IMR-90 (cell line): ENCODE results near the gene ABTB2. TPM values are rescaled to one million over a fixed set of nuclear protein-coding genes. Genes with fewer than 3 reads are reported as not detected.

ENCODE experiments used
- ATAC-seq: fragments of 200-7000 bp; cut with Tn5 transposase; 2 replicates; pipeline ENCODE4 v1.9.1; 2020; ENCODE audit warnings: low read depth, mild to moderate bottlenecking, moderate library complexity
- BruUV-seq: library from RNA; stranded (reverse); fragments of 400-500 nt; replicated peaks from 2 replicates; lab custom pipeline; 2021; lab: Mats Ljungman, UMichigan
- CTCF ChIA-PET: fragments of 300-600 bp; formaldehyde crosslinking; extraction: SDS; loops from one replicate; lab custom pipeline; 2021; ENCODE audit warnings: antibody characterized with exemption; lab: Yijun Ruan, JAX
- POLR2A ChIA-PET: fragments of 300-600 bp; sonication (Branson Sonifier 250); formaldehyde crosslinking; loops from one replicate; lab custom pipeline; 2022; ENCODE audit warnings: antibody characterized with exemption; ENCODE audit not compliant: unreplicated experiment; lab: Charles Lee
- DNase-seq: peaks from one replicate; pipeline ENCODE4 v3.0.0; 2013
- H2AFZ ChIP-seq: replicated peaks from 2 replicates; pipeline ENCODE3; 2013; ENCODE audit warnings: low read length, mild to moderate bottlenecking; ENCODE audit not compliant: poor library complexity
- H2AK5ac ChIP-seq: 2 replicates; pipeline ENCODE4 v1.6.1; 2013; ENCODE audit warnings: low read depth, low read length, inconsistent platforms
- H2AK9ac ChIP-seq: replicated peaks from 2 replicates; pipeline ENCODE3; 2013; ENCODE audit warnings: mild to moderate bottlenecking, low read depth, low read length, moderate library complexity; ENCODE audit not compliant: poor library complexity
- H2BK120ac ChIP-seq: 2 replicates; pipeline ENCODE4 v1.6.1; 2013; ENCODE audit warnings: low read depth, low read length, inconsistent platforms
- H2BK15ac ChIP-seq: 3 replicates; pipeline ENCODE4 v1.6.1; 2013; ENCODE audit warnings: low read depth, low read length, inconsistent platforms
- H2BK20ac ChIP-seq: 2 replicates; pipeline ENCODE4 v1.6.1; 2013; ENCODE audit warnings: low read depth, mild to moderate bottlenecking, inconsistent platforms, low read length, moderate library complexity
- H2BK5ac ChIP-seq: 2 replicates; pipeline ENCODE4 v1.6.1; 2013; ENCODE audit warnings: mild to moderate bottlenecking, low read depth, low read length, inconsistent platforms; ENCODE audit not compliant: poor library complexity, severe bottlenecking
- H3K14ac ChIP-seq: replicated peaks from 2 replicates; pipeline ENCODE4 v1.6.1; 2013; ENCODE audit warnings: low read depth, low read length, inconsistent platforms
- H3K18ac ChIP-seq: 2 replicates; pipeline ENCODE4 v1.6.1; 2013; ENCODE audit warnings: low read depth, low read length, control low read depth
- H3K23ac ChIP-seq: 2 replicates; pipeline ENCODE4 v1.6.1; 2013; ENCODE audit warnings: low read depth, low read length, inconsistent platforms
- H3K27ac ChIP-seq: 2 replicates; pipeline ENCODE4 v1.5.1; 2013; ENCODE audit warnings: mild to moderate bottlenecking, control low read depth, low read length; ENCODE audit not compliant: insufficient read depth
- H3K27me3 ChIP-seq: 2 replicates; pipeline ENCODE4 v1.6.1; 2013; ENCODE audit warnings: low read length; ENCODE audit not compliant: control insufficient read depth, insufficient read depth
- H3K36me3 ChIP-seq: 2 replicates; pipeline ENCODE4 v1.6.1; 2013; ENCODE audit warnings: low read length, mixed read lengths; ENCODE audit not compliant: control insufficient read depth, insufficient read depth
- H3K4ac ChIP-seq: 2 replicates; pipeline ENCODE4 v1.6.1; 2013; ENCODE audit warnings: low read depth, low read length, inconsistent platforms
- H3K4me1 ChIP-seq: 2 replicates; pipeline ENCODE4 v1.6.1; 2013; ENCODE audit warnings: low read length, mixed read lengths; ENCODE audit not compliant: control insufficient read depth, insufficient read depth
- H3K4me2 ChIP-seq: 2 replicates; pipeline ENCODE4 v1.6.1; 2013; ENCODE audit warnings: low read depth, mild to moderate bottlenecking, control low read depth, low read length, moderate library complexity
- H3K4me3 ChIP-seq: 2 replicates; pipeline ENCODE4 v1.5.1; 2013; ENCODE audit warnings: low read depth, mild to moderate bottlenecking, control low read depth, low read length, moderate library complexity; ENCODE audit not compliant: insufficient read depth
- H3K56ac ChIP-seq: 2 replicates; pipeline ENCODE4 v1.6.1; 2013; ENCODE audit warnings: low read length, inconsistent platforms; ENCODE audit not compliant: insufficient read depth; ENCODE audit errors: extremely low read depth
- H3K79me1 ChIP-seq, 2 experiments: 2 replicates each; pipeline ENCODE4 v1.6.1; 2013; ENCODE audit warnings: low read length in 2 of 2, inconsistent platforms in 1 of 2, low read depth in 1 of 2
- H3K9ac ChIP-seq: 2 replicates; pipeline ENCODE4 v1.6.1; 2013; ENCODE audit warnings: low read depth, low read length, control low read depth
- H3K9me1 ChIP-seq: 2 replicates; pipeline ENCODE4 v1.6.1; 2013; ENCODE audit warnings: low read length, inconsistent platforms; ENCODE audit not compliant: insufficient read depth
- H3K9me3 ChIP-seq: 2 replicates; pipeline ENCODE4 v1.6.1; 2013; ENCODE audit warnings: low read length; ENCODE audit not compliant: control insufficient read depth, insufficient read depth
- H4K20me1 ChIP-seq: 2 replicates; pipeline ENCODE4 v1.6.1; 2013; ENCODE audit warnings: low read length, inconsistent platforms; ENCODE audit not compliant: insufficient read depth
- H4K5ac ChIP-seq: 2 replicates; pipeline ENCODE4 v1.6.1; 2013; ENCODE audit warnings: mild to moderate bottlenecking, low read depth, low read length, control low read depth
- H4K8ac ChIP-seq, 2 experiments: 2 replicates each; pipeline ENCODE4 v1.6.1; 2013; ENCODE audit warnings: low read depth in 2 of 2, low read length in 2 of 2, control low read depth in 1 of 2, inconsistent platforms in 1 of 2
- H4K91ac ChIP-seq: 2 replicates; pipeline ENCODE4 v1.6.1; 2013; ENCODE audit warnings: low read depth, low read length, inconsistent platforms; ENCODE audit not compliant: insufficient read depth
- CEBPB ChIP-seq: IDR thresholded peaks from 2 replicates; pipeline ENCODE4 v1.6.1; 2012; ENCODE audit warnings: low read depth, low read length, improper control_type of control experiment
- ELK1 ChIP-seq: fragments of 150-350 bp; IDR thresholded peaks from 2 replicates; pipeline ENCODE4 v1.6.1; 2016; ENCODE audit warnings: low read depth, mild to moderate bottlenecking, low read length, moderate library complexity, borderline replicate concordance
- FOS ChIP-seq: fragments of 150-350 bp; IDR thresholded peaks from 2 replicates; pipeline ENCODE4 v1.6.1; 2016; ENCODE audit warnings: low read depth, low read length
- MAFK ChIP-seq: IDR thresholded peaks from 2 replicates; pipeline ENCODE4 v1.6.1; 2012; ENCODE audit warnings: low read depth, low read length, improper control_type of control experiment
- MAZ ChIP-seq: IDR thresholded peaks from 2 replicates; pipeline ENCODE4 v1.6.1; 2012; ENCODE audit warnings: low read depth, mild to moderate bottlenecking, low read length, improper control_type of control experiment, moderate library complexity, borderline replicate concordance
- MXI1 ChIP-seq: IDR thresholded peaks from 2 replicates; pipeline ENCODE4 v1.6.1; 2012; ENCODE audit warnings: low read depth, mild to moderate bottlenecking, low read length, moderate library complexity, borderline replicate concordance
- NFE2L2 ChIP-seq: fragments of 150-350 bp; IDR thresholded peaks from 2 replicates; pipeline ENCODE4 v1.6.1; 2016; ENCODE audit warnings: low read depth, mild to moderate bottlenecking, low read length
- POLR2A ChIP-seq: IDR thresholded peaks from 2 replicates; pipeline ENCODE4 v1.6.1; 2012; ENCODE audit warnings: mild to moderate bottlenecking, low read depth, low read length
- RAD21 ChIP-seq: IDR thresholded peaks from 2 replicates; pipeline ENCODE4 v1.6.1; 2012; ENCODE audit warnings: low read length, improper control_type of control experiment
- RFX5 ChIP-seq: IDR thresholded peaks from 2 replicates; pipeline ENCODE4 v1.8.0; 2012; ENCODE audit warnings: low read depth, mild to moderate bottlenecking, low read length, moderate library complexity
- WGBS, 2 experiments: methylation state at CpG; one replicate each; pipeline versions ENCODE4 v1.1.5 to v1.1.7; 2013; ENCODE audit warnings: missing lambda C conversion rate in 2 of 2; ENCODE audit not compliant: insufficient read length in 1 of 2; ENCODE audit errors: extremely low coverage in 2 of 2; 5-methylcytosine and 5-hydroxymethylcytosine counted together
- dilution Hi-C: fragments of 300-500 bp; cut with HindIII; formaldehyde crosslinking; loops from one replicate; pipeline ENCODE4 v1.14.3; 2018; ENCODE audit warnings: low sequenced_read_pairs; ENCODE audit not compliant: unreplicated experiment
- in situ Hi-C: fragments of 300-500 bp; cut with MboI; formaldehyde crosslinking; loops from 3 replicates; pipeline ENCODE4 v1.14.3; 2019; ENCODE audit warnings: low sequenced_read_pairs, inconsistent platforms, mixed read lengths
- intact Hi-C: fragments of 100-400 bp; cut with micrococcal nuclease; formaldehyde crosslinking; loops from 2 replicates; pipeline ENCODE4 v1.10.0; 2022
- polyA plus RNA-seq, 3 experiments: library from polyadenylated mRNA; depleted of rRNA; stranded (reverse); fragments of >200 nt; gene quantifications; 2 replicates each; pipeline ENCODE4 v1.2.3, GENCODE V29; 2012; ENCODE audit warnings: low replicate concordance in 1 of 3
- total RNA-seq: library from RNA; depleted of rRNA; stranded (reverse); fragments of >200 nt; gene quantifications from 2 replicates; pipeline ENCODE4 v1.2.3, GENCODE V29; 2012
- TF ChIP-seq, protein P1 (sequence below): fragments of 150-350 bp; IDR thresholded peaks from 2 replicates; pipeline ENCODE4 v1.6.1; 2017; ENCODE audit warnings: mild to moderate bottlenecking, antibody characterized with exemption, low read length, low read depth

Gene ABTB2
- total and polyA plus RNA-seq, 2 of the 4 experiments (the other 2 are of a cell fraction), result 0.18 to 2.0 TPM

GRCh38 chr11:34353881-34354280, 3.9 kb downstream of the ABTB2 start:
- ChIA-PET CTCF (interaction anchor here (1.1 to 2.3 kb wide), 2 partner anchors 9 to 179 kb away, joined by 3 to 8 read pairs; no protein-coding TSS in a partner anchor), POLR2A (interaction anchor here (0.6 kb wide), 2 partner anchors 63 to 562 kb away, joined by 3 read pairs; no protein-coding TSS in a partner anchor)
- Histone ChIP-seq H2BK5ac (no peak overlapping the region), H3K14ac (no peak overlapping the region), H2AK5ac (no peak overlapping the region), H3K4me1 (peaks cover 6% of the 10 kb centered on the region; the same call in 1 of the 2 replicates), H3K23ac (no peak overlapping the region), H3K56ac (no peak overlapping the region), H3K9me3 (no peaks in the 10 kb centered on the region), H4K91ac (no peak overlapping the region), H2BK15ac (no peak overlapping the region), H3K79me1 (no peaks in the 10 kb centered on the region), H3K9me1 (peaks cover 11% of the 10 kb centered on the region; the same call in 1 of the 2 replicates), H3K27ac (no peak overlapping the region), H3K9ac (no peak overlapping the region), H3K4me3 (no peak overlapping the region), H4K8ac (no peak overlapping the region), H2BK120ac (no peak overlapping the region), H4K20me1 (peaks cover 11% of the 10 kb centered on the region), H3K36me3 (no peaks in the 10 kb centered on the region), H3K4me2 (no peak overlapping the region), H3K27me3 (peaks cover 13% of the 10 kb centered on the region), H3K18ac (no peak overlapping the region), H2AFZ (no peak overlapping the region), H2BK20ac (no peak overlapping the region), H2AK9ac (no peak overlapping the region), H3K4ac (no peak overlapping the region), H4K5ac (no peak overlapping the region)
- no peak for DNase-seq
- 80% methylated on average over 1 of the region's 4 CpGs; no CpG with 5 or more reads in 1 of the 2 experiments for WGBS, 2 experiments
- in situ Hi-C loops, result no loop called here
- intact Hi-C loops, result no loop called here
- BruUV-seq, result no TSS peak
- no peak for TF ChIP-seq MAFK
- TF ChIP-seq MXI1, result no peak
- TF ChIP-seq CEBPB, result no peak
- TF ChIP-seq RAD21, result no peak
- no peak for TF ChIP-seq FOS
- TF ChIP-seq NFE2L2, result no peak
- TF ChIP-seq RFX5, result no peak
- no peak for TF ChIP-seq POLR2A
- TF ChIP-seq, protein P1, sequence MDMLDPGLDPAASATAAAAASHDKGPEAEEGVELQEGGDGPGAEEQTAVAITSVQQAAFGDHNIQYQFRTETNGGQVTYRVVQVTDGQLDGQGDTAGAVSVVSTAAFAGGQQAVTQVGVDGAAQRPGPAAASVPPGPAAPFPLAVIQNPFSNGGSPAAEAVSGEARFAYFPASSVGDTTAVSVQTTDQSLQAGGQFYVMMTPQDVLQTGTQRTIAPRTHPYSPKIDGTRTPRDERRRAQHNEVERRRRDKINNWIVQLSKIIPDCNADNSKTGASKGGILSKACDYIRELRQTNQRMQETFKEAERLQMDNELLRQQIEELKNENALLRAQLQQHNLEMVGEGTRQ, result no peak
- TF ChIP-seq ELK1, result no peak
- TF ChIP-seq MAZ, result no peak
- dilution Hi-C loops, result loop anchor here (10.0 kb wide), 1 partner anchor 89 kb away; no protein-coding TSS in a partner anchor
- ATAC-seq, result no peak
